ENCODE results near the gene GRHL1. TPM values are rescaled to one million over a fixed set of nuclear protein-coding genes. Genes with fewer than 3 reads are reported as not detected.

The GRHL1 gene
- total RNA-seq, 6 experiments from 2014 or later: 3.5 to 11.2 (median 6.2) TPM

DNA sequence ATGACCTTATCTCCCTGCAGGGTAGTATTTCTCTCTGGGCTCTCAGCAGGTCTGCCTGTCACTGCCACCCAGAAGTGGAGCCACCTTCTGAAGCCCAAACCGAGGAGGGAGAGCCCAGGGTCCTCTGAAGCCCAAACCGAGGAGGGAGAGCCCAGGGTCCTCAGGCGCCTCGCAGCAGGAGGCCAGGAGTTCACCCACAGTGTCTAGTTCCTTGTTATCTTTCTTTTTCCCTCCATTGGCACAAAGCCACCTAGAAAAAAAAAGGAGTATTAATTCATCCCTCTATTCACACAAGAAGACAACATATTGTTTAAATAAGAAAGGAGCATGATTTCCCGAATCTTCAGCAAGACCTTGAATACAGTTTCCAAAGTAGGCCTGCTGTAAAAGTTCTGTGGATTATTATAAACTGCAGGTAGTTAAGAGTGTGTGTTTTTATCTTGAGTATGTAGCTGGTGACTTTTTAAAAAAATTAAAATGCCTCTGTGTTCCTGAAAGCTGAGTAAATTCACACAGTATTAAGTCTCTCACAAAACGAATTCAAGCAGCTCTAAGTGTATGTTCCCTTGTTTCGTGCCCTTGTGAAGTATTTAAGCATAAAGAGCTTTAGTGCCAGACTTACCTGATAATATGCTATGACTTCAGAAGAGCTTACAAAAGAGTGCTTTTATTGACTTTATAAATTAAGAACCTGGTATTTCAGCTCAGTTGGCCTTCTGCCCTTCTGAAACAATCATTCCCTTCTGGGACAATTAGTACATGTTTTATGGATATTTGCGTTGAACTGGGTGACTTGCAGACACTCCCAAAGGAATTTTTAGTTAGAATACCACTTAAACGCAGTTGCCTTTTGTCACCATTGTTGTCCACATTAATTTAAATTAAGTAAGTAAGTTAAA, 11.7 kb upstream of the GRHL1 start:
- no peak for DNase-seq
- Histone ChIP-seq H3K9me3 (no peaks in the 10 kb centered on the region), H3K4me3 (no peak overlapping the region), H3K36me3 (no peaks in the 10 kb centered on the region), H3K27me3 (no peaks in the 10 kb centered on the region), H3K4me1 (no peaks in the 10 kb centered on the region), H3K27ac (no peak overlapping the region)
- intact Hi-C loops (cut with DNase I): loop anchor here in 1 of 2 donors (10.0 kb wide), 1 partner anchor 135 kb away; no protein-coding TSS in a partner anchor
- 72% methylated on average over 8 of the region's 9 CpGs for WGBS (ENCODE audit: insufficient coverage, low coverage, low lambda C conversion rate, missing lambda C conversion rate)
- peak in 1 of 4 donors; percentile 10 for ATAC-seq
- TF ChIP-seq, protein P1, sequence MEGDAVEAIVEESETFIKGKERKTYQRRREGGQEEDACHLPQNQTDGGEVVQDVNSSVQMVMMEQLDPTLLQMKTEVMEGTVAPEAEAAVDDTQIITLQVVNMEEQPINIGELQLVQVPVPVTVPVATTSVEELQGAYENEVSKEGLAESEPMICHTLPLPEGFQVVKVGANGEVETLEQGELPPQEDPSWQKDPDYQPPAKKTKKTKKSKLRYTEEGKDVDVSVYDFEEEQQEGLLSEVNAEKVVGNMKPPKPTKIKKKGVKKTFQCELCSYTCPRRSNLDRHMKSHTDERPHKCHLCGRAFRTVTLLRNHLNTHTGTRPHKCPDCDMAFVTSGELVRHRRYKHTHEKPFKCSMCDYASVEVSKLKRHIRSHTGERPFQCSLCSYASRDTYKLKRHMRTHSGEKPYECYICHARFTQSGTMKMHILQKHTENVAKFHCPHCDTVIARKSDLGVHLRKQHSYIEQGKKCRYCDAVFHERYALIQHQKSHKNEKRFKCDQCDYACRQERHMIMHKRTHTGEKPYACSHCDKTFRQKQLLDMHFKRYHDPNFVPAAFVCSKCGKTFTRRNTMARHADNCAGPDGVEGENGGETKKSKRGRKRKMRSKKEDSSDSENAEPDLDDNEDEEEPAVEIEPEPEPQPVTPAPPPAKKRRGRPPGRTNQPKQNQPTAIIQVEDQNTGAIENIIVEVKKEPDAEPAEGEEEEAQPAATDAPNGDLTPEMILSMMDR (IDR thresholded peaks at IDR 0.05): no peak
- no peak for TF ChIP-seq POLR2A (IDR thresholded peaks at IDR 0.05)

DNA sequence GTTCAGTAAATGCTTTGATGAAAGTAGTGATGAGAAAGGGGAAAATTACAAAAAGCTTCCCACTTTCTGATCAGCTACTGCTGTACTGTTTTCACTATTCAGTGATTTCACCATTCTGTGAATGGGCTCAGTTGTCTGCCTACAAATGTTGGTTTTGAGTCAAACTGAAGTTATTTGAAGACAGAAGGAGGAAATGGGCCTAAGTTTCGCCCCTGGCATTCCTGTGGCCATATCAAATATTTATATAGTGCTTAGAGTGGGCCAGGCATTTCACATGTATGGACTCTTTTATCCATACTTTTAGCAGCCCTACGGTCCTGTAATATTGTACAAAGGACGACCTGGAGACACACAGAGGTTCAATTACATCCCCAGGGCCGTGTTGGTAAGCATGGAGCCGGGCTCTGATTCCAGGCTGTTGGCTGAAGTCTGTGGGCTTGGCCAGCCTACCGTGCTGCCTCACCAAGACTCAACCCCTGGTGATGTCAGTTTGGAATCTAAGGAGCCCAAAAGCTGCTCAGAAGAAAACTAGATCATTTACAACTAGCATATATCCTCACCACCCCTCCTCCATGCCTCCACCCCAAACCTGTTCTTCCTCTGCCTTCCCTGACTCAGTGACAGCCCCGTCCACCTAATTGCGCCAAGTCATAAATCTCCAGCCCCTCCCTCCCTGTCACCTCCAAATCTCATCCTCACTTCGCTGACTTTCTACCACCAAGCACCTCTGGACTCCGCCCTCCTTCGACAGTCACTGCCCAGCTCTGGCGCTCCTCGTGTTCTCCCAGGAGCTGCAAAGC, 10.1 kb upstream of the GRHL1 start:
- no peak overlapping the region for H3K27ac ChIP-seq
- H3K4me3 ChIP-seq: no peak overlapping the region
- H3K36me3 ChIP-seq: no peaks in the 10 kb centered on the region
- no peaks in the 10 kb centered on the region for H3K4me1 ChIP-seq
- TF ChIP-seq, protein P1 (IDR thresholded peaks at IDR 0.05): no peak
- no peak for TF ChIP-seq POLR2A (IDR thresholded peaks at IDR 0.05)
- 79% methylated on average over 9 of the region's 13 CpGs for WGBS (ENCODE audit: insufficient coverage, low coverage, low lambda C conversion rate, missing lambda C conversion rate)
- ATAC-seq (no peak), DNase-seq (no peak)
- intact Hi-C loops (cut with DNase I): loop anchor here in 1 of 2 donors (10.0 kb wide), 1 partner anchor 137 kb away; no protein-coding TSS in a partner anchor
- H3K9me3 ChIP-seq: no peaks in the 10 kb centered on the region
- no peaks in the 10 kb centered on the region for H3K27me3 ChIP-seq

DNA sequence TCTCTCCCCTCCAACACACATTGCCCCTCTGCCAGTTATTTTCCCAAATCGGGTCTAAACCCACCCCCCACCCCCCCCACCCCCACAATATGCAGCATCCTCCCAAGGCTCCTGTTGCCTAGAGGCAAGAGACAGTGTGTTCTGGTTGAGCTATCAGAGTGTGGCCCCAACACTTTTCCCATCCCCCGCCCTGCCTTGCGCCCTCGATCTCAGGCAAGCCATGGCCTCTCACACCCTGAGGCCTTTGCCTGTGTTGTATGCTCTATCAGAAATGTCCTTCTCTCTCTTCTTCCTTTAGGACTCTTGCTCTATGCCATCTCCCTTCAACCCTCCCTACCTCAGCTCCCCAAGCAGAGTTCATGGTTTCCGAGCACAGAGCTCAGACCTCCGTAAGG, 9.5 kb upstream of the GRHL1 start:
- WGBS (ENCODE audit: insufficient coverage, low coverage, low lambda C conversion rate, missing lambda C conversion rate): 74% methylated on average over 6 of the region's 6 CpGs
- Histone ChIP-seq H3K9me3 (no peaks in the 10 kb centered on the region), H3K4me3 (no peak overlapping the region), H3K4me1 (no peaks in the 10 kb centered on the region), H3K36me3 (no peaks in the 10 kb centered on the region), H3K27me3 (no peaks in the 10 kb centered on the region), H3K27ac (no peak overlapping the region)
- no peak for DNase-seq
- ATAC-seq: no peak
- intact Hi-C loops (cut with DNase I): loop anchor here in 1 of 2 donors (10.0 kb wide), 1 partner anchor 137 kb away; no protein-coding TSS in a partner anchor
- TF ChIP-seq POLR2A (IDR thresholded peaks at IDR 0.05): no peak
- TF ChIP-seq, protein P1 (IDR thresholded peaks at IDR 0.05): no peak

DNA sequence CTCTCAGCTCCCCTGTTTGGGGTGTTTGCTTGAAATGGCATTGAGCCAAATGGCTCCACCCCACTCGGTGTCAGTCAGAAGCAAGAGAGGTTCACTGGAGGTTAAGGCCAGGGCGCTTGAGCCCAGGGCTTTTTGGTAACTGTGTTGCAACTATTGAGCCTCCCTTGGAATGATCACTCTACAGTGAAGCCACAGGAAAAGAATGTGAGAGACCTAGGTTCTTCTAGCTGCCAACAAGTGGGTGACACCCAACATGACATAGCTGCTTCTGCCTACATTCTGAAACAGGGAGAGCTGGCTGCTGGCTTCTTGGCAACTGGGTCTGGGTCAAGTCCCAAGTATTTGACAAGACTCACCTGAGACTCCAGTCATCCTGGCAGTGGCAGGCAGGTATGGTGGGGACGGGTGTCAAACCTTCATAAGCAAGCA, 7.1 kb upstream of the GRHL1 start:
- DNase-seq (no peak), ATAC-seq (peak in 1 of 4 donors; percentile 78)
- TF ChIP-seq POLR2A (IDR thresholded peaks at IDR 0.05): no peak
- TF ChIP-seq, protein P1 (IDR thresholded peaks at IDR 0.05): no peak
- Histone ChIP-seq H3K4me3 (no peak overlapping the region), H3K4me1 (no peaks in the 10 kb centered on the region), H3K27ac (no peak overlapping the region), H3K36me3 (no peaks in the 10 kb centered on the region), H3K9me3 (no peaks in the 10 kb centered on the region), H3K27me3 (no peaks in the 10 kb centered on the region)
- intact Hi-C loops (cut with DNase I): loop anchor here in 1 of 2 donors (10.0 kb wide), 1 partner anchor 140 kb away; no protein-coding TSS in a partner anchor
- 20% methylated on average over 2 of the region's 3 CpGs for WGBS (ENCODE audit: insufficient coverage, low coverage, low lambda C conversion rate, missing lambda C conversion rate)
